ENCODE data around the gene RAB36. TPM values are rescaled to one million over a fixed set of nuclear protein-coding genes. Genes with fewer than 3 reads are reported as not detected.

Gene RAB36
- polyA plus RNA-seq, 3 donors = 16.6 to 20.2 (median 20.0) TPM

DNA sequence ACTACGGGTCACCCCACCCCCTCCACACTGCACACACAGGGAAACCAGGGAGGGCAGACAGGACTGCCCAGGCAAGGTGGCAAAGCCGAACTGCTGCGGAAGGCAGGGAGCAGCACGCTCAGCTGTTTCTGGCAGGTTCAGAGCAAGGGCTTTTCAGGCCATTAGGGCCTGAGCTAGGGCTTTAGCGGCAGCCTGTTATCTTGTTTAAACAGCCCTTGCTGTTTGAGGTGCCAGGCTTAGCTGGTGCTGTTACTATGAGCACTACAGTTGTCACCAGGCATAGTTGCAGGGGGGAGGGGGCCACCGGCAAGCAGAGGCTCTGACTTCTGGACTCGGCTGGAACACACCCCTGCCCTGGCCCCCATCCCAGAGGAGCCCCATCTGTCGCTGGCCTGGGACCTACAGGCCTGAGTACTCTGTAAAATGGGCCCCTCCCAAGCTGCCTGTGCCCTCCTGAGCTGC is 38.3 kb upstream of the RAB36 start:
- DNase-seq = no peak

DNA sequence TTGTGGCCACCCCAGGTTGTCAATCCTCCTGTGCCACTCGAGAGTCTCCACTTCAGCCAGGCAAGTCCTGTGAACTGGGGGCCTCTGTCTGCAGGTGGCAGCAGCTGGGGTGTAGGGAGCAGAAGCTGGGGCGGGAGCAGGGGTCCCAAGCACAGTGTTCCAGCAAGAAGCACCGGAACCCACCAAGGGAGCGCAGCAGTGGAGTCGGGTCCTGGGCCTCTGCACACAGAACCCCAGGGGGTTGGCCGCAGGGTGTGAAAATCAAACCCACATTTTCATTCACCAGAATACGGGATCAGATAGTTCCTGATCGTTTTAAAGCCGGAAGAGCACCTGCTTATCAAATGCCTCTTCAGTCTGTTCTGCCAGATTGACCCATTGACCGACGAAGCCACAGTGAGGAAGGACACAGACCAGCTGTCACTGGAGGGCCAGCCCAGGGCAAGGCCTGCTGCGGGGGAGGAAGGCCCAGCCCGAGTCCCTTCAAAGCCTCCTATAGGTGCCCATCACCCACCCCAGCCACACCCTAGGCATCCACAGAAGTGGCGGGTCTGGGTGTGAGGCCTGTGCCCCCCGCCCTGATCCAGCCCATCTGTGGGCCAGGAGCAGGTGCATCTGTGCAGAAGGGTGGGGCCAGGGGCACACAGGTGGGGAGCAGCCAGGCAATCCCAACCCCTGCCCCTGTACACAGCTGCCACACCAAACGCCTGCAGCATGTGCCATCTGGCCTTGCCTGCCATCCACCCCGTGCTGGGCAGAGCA is 37.6 kb upstream of the RAB36 start:
- no peak for DNase-seq

- no peak for DNase-seq
These were observed 36.8 kb upstream of the RAB36 start for GRCh38 chr22:23108249-23109078.

DNA sequence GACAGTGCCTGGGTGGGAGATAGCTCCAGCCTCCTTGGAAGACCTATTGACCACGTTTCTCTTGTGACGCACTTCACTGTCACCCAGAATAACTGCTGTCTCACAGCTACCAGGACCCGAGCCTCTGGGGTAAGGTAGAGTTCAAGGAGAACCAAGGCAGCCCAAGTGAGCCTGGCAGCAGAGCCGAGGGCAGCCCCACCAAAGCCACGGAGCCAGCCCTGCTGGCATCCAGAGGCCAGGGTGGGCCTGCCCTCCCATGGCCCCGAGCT is 36.3 kb upstream of the RAB36 start:
- DNase-seq = no peak

DNA sequence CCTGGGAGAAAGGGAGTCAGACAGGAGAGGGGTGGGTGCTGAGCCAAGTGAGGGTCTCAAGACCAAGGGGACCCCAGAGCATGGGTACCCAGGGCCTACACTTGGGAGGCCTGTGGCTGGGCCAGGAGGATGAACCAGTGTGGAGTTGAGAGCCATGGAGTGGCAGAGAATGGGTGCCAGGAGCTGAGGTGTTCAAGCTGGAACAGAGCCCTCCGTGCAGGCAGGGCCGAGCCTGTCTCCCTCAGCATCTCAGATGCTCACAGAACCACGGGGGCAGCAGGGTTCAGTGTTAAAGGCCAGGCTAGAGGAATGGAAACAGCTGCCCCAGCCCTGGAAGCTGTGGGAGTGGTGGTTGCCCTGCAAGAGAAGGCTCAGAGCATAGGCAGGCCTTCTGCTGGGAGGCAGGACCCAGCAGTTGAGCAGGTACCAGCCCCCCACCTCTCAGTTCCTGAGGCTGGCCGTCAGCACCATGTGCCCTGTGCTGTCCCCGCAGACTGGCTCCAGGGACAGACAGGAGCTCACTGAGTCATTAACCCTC is 35.8 kb upstream of the RAB36 start:
- no peak for DNase-seq

DNA sequence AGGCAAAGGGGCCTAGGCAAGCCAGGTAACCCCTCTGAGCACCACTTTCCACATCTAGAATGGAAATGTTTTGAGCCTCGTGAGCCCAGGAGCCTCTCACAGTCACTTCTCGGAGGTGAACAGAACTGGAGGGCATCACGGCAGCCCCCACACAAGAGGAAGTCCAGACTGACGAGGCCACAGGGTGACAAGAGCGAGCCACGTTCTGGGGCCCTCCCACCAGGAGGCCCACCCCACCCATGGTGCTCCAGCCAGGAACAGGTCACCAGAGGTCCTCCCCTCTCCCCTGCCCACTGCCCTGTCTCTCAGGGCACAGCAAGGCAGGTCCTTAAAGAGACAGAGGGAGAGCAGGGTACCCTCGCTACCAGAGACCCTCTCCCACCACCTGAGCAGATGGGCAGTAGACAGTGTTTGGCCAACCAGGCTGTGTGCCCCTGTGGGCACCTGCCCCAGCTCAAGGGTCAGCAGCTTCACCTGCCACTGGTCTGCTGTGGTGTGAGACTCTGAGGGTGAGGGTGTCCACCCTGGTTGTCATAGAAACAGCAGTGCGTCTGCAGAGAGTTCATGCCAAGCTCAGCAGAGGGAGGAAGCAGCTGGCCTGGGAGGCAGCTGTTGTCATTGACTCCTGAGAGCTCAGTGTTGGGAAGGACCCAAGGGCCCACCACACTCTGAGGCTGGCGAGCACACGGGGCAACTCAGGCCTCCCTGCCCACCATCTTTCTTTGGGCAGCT is 34.9 kb upstream of the RAB36 start:
- peak; percentile 20 for DNase-seq

DNA sequence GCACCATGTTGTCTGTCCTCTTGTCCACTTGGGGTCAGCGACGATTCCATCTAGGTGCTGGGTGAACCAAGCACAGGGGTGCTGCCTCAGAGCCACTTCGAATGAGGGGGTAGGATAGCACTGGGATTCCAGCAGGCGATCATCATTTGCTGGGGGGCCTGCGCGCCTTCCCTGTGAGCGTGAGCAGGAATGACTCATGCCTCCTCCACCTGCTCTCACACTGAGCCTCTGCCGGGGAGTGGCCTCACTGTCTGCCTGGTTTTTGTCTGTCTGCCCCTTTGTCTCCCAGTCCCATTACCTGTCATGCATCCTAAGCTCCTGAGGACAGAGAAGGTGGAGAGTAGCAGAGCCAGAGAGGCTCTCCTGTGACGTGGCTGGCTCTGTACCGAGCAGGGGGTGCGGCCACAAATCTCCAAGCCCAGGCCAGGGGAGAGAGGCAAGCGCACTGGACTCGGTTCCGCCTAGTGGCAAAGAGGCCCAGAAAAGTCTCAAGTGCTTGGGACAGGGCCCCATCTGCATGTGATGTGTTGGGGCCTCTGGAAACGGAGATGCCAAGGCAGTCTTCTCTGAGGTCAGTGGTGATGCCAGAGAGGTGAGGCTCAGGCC is 34.3 kb upstream of the RAB36 start:
- no peak for DNase-seq

DNA sequence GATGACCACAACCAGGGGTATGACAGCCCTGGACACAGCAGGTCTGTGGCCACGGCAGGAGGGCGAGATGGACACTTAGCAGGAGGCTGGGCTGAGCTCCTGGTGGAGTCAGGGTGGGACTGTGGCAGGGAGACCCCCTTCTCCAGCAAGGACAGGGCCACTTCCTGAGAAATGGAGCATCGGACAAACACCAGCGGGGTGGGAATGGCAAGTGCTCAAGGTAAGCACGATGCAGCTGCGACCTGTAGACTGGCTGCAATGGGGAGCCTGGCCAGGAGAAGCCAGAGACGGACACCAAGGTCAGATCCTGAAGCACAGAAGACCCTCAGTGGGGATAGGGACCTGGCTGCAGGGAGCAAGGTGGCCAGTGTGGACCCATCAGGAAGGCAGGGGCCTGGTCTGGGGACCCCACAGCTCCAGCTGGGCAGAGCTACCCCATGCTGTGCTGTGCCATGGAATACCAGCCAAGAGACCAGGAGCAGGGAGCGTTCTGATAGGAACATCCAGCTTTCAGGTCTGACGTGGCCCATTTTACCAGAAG is 32.7 kb upstream of the RAB36 start:
- no peak for DNase-seq

GRCh38 chr22:23113067-23113846 is 32.0 kb upstream of the RAB36 start:
- no peak for DNase-seq

- DNase-seq = no peak
These were observed 31.2 kb upstream of the RAB36 start for GRCh38 chr22:23113847-23114720.

GRCh38 chr22:23114721-23115020 is 30.6 kb upstream of the RAB36 start:
- DNase-seq = no peak

GRCh38 chr22:23115369-23115768 is 29.9 kb upstream of the RAB36 start:
- DNase-seq = no peak

- DNase-seq = no peak
These were observed 29.3 kb upstream of the RAB36 start for GRCh38 chr22:23115825-23116494.

GRCh38 chr22:23116506-23117263 is 28.6 kb upstream of the RAB36 start:
- DNase-seq = no peak

DNA sequence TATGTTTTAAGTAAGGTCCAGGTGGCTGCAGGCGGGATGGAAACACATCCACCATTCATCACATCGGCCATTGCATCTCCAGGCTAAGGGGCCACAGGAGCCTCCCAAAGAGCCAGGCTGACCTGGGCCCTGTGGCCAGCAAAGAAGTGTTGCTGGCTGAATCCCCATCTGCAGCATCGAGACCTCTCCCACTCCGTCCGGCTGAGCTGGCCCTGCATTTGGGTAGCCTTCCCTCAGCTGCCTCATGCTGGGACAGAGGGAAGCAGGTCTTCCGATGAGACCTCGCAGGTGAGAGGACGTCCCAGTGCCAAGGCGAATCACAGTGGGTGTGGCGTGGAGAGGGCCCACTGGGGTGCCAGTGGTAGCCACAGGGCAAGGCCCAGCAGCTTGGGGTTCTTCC is 28.0 kb upstream of the RAB36 start:
- no peak for DNase-seq

DNA sequence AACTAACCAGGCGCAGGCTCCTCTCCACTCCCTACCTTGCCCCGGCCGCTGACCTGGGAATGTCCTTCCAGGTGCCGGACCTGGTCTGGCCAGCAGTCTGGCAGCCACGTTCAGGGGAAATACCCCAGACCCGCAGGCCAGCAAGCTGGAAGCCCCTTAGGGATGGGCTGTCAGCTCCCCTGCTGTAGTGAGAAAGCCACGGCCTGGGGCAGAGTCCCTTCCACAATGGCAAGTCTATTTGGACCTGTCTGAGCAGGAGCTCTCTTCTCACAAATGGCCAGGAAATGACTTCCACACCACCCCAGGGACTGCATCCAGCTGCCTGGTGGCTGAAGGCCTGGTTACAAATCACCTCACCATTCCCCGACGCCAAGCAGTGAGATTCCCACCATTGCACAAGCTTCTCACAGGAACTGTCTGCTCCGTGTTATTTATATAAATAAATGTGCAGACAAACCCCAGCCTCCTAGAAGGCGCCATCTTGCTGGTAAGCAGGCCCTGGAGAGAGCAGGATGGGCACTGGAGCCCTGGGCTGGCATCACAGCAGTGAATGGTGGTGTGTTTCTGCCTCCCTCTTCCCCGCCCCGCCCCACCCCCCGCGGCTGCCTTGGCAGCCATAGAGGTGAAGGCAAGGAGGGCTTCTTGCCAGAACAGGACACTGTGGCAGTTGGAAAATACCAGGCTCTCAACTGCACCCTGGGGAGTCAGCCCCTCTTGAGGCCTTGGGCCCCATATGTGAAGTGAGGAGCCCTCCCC is 27.2 kb upstream of the RAB36 start:
- no peak for DNase-seq

GRCh38 chr22:23118647-23119493 is 26.4 kb upstream of the RAB36 start:
- DNase-seq = no peak
